ENCODE results near the gene TOE1. TPM values are rescaled to one million over a fixed set of nuclear protein-coding genes. Genes with fewer than 3 reads are reported as not detected.

Gene TOE1
- total and polyA plus RNA-seq, 9 of the 15 experiments (the other 6 are each of a cell fraction or from before 2014, with no cell fraction given) = 32.1 to 85.7 (median 38.0) TPM

- TF ChIP-seq ZNF644 (tag; IDR thresholded peaks at IDR 0.05; ENCODE audit: low read depth) (peak; percentile 87), HDAC2 (IDR thresholded peaks at IDR 0.05) (peak; percentile 76; the same call in 1 of the 2 replicates), ARHGAP35 (IDR thresholded peaks at IDR 0.05; ENCODE audit: partially characterized antibody) (no peak), MED1 (CRISPR knock-in tag; IDR thresholded peaks at IDR 0.05; ENCODE audit: borderline replicate concordance) (no peak), TAF1 (IDR thresholded peaks at IDR 0.05; ENCODE audit: control insufficient read depth, extremely low read depth, insufficient read depth, low read length, severe bottlenecking) (peak; percentile 86), IRF1 (CRISPR knock-in tag; IDR thresholded peaks at IDR 0.05; ENCODE audit: borderline replicate concordance) (peak; percentile 38; the same call in 1 of the 2 replicates), HSF4 (CRISPR knock-in tag; IDR thresholded peaks at IDR 0.05; ENCODE audit: borderline replicate concordance) (no peak), RBM22 (IDR thresholded peaks at IDR 0.05; ENCODE audit: low read depth, low read length, poor library complexity, severe bottlenecking) (peak; percentile 77), GABPA (tag; conservative IDR thresholded peaks at IDR 0.05; ENCODE audit: low read depth) (peak; percentile 89), EZH2 (IDR thresholded peaks at IDR 0.05; ENCODE audit: borderline replicate concordance, low read depth, low read length) (no peak), PURB (CRISPR knock-in tag; IDR thresholded peaks at IDR 0.05; ENCODE audit: low read depth) (no peak), CEBPG (CRISPR knock-in tag; IDR thresholded peaks at IDR 0.05) (no peak), CEBPG (tag; conservative IDR thresholded peaks at IDR 0.05 in 1 of 2, IDR thresholded peaks at IDR 0.05 in 1 of 2) (no peak), ZZZ3 (IDR thresholded peaks at IDR 0.05) (peak; percentile 93), PHF8 (IDR thresholded peaks at IDR 0.05; ENCODE audit: borderline replicate concordance, low read length) (peak; percentile 99), ZNF134 (CRISPR knock-in tag; conservative IDR thresholded peaks at IDR 0.05) (no peak), FOSL1 (tag; conservative IDR thresholded peaks at IDR 0.05) (peak; percentile 53), SAFB (IDR thresholded peaks at IDR 0.05; ENCODE audit: borderline replicate concordance, low read depth, low read length) (no peak; the same call in 1 of the 2 replicates)
- TF ChIP-seq, protein P1, sequence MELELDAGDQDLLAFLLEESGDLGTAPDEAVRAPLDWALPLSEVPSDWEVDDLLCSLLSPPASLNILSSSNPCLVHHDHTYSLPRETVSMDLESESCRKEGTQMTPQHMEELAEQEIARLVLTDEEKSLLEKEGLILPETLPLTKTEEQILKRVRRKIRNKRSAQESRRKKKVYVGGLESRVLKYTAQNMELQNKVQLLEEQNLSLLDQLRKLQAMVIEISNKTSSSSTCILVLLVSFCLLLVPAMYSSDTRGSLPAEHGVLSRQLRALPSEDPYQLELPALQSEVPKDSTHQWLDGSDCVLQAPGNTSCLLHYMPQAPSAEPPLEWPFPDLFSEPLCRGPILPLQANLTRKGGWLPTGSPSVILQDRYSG (tag; conservative IDR thresholded peaks at IDR 0.05; ENCODE audit: low read depth) = no peak; the same call in 1 of the 2 replicates
- TF ChIP-seq, protein P2, sequence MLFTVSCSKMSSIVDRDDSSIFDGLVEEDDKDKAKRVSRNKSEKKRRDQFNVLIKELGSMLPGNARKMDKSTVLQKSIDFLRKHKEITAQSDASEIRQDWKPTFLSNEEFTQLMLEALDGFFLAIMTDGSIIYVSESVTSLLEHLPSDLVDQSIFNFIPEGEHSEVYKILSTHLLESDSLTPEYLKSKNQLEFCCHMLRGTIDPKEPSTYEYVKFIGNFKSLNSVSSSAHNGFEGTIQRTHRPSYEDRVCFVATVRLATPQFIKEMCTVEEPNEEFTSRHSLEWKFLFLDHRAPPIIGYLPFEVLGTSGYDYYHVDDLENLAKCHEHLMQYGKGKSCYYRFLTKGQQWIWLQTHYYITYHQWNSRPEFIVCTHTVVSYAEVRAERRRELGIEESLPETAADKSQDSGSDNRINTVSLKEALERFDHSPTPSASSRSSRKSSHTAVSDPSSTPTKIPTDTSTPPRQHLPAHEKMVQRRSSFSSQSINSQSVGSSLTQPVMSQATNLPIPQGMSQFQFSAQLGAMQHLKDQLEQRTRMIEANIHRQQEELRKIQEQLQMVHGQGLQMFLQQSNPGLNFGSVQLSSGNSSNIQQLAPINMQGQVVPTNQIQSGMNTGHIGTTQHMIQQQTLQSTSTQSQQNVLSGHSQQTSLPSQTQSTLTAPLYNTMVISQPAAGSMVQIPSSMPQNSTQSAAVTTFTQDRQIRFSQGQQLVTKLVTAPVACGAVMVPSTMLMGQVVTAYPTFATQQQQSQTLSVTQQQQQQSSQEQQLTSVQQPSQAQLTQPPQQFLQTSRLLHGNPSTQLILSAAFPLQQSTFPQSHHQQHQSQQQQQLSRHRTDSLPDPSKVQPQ (CRISPR knock-in tag; IDR thresholded peaks at IDR 0.05; ENCODE audit: borderline replicate concordance) = no peak
- TF ChIP-seq, protein P3, sequence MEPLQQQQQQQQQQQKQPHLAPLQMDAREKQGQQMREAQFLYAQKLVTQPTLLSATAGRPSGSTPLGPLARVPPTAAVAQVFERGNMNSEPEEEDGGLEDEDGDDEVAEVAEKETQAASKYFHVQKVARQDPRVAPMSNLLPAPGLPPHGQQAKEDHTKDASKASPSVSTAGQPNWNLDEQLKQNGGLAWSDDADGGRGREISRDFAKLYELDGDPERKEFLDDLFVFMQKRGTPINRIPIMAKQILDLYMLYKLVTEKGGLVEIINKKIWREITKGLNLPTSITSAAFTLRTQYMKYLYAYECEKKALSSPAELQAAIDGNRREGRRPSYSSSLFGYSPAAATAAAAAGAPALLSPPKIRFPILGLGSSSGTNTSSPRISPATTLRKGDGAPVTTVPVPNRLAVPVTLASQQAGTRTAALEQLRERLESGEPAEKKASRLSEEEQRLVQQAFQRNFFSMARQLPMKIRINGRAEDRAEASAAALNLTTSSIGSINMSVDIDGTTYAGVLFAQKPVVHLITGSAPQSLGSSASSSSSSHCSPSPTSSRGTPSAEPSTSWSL (CRISPR knock-in tag; IDR thresholded peaks at IDR 0.05; ENCODE audit: borderline replicate concordance) = no peak
Measured at GRCh38 chr1:45339789-45340558, at the start of gene TOE1, which contains the start of gene MUTYH (continued).

Measured in K562 (cell line).